Measurements from ENCODE around the gene NHLH1. TPM values are rescaled to one million over a fixed set of nuclear protein-coding genes. Genes with fewer than 3 reads are reported as not detected.
A peak's percentile ranks its signal among the peaks of the same experiment; 100 is the strongest.

NHLH1 gene
- total RNA-seq, 1 donor from 2014 or later = 10.6 TPM

DNA sequence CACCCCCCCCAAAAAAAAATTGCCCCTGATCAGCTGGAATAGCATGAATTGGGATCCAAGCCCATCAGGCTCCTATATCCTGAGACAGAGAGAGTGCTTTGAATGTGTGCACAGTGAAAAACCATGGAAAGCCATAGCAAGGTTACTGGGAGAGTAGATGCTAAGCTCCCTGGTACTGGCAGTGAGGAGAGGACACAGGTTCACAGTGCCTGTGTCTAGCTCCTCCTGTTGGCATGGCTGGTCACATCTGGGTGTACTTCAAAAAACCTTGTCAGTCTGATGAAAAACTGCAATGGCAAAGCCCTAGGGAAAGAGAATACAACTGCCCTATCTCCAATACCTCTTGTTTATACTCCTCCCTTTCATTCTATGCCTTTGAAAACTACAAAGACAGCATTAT lies 36.8 kb upstream of the NHLH1 start:
- TF ChIP-seq, protein P1, sequence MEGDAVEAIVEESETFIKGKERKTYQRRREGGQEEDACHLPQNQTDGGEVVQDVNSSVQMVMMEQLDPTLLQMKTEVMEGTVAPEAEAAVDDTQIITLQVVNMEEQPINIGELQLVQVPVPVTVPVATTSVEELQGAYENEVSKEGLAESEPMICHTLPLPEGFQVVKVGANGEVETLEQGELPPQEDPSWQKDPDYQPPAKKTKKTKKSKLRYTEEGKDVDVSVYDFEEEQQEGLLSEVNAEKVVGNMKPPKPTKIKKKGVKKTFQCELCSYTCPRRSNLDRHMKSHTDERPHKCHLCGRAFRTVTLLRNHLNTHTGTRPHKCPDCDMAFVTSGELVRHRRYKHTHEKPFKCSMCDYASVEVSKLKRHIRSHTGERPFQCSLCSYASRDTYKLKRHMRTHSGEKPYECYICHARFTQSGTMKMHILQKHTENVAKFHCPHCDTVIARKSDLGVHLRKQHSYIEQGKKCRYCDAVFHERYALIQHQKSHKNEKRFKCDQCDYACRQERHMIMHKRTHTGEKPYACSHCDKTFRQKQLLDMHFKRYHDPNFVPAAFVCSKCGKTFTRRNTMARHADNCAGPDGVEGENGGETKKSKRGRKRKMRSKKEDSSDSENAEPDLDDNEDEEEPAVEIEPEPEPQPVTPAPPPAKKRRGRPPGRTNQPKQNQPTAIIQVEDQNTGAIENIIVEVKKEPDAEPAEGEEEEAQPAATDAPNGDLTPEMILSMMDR (conservative IDR thresholded peaks at IDR 0.05) = no peak
- Mint-ChIP-seq H3K36me3 (ENCODE audit: low read depth) (peaks cover 14% of the 10 kb centered on the region), H3K4me1 (peaks cover 20% of the 10 kb centered on the region), H3K27me3 (ENCODE audit: low read depth) (no peaks in the 10 kb centered on the region), H3K9me3 (no peaks in the 10 kb centered on the region), H3K27ac (ENCODE audit: unreplicated experiment) (no peak overlapping the region), H3K4me3 (no peak overlapping the region)
- no peak for DNase-seq (ENCODE audit: low read depth, low spot score)

DNA sequence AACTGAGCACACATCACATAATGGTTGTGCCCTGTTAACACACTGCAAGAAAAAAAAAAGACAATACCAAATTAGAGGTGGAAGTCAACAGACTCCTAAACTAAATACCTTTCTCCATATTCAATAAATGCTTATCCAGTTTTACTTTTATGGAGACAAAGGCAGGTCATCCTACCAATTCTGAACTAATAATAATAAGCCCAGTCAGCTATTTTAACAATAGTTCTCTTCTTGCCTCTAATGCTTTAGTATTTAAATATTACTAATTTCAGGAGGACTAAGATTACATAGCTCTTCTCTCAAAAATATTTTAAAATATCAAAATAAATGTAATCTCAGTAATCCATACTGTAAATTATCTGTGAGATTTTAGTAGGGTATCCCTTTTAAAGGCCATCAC lies 34.4 kb upstream of the NHLH1 start:
- no peak overlapping the region for H3K27ac Mint-ChIP-seq (ENCODE audit: unreplicated experiment)
- no peak overlapping the region for H3K4me3 Mint-ChIP-seq
- peaks cover 20% of the 10 kb centered on the region for H3K4me1 Mint-ChIP-seq
- H3K36me3 Mint-ChIP-seq (ENCODE audit: low read depth) = peaks cover 6% of the 10 kb centered on the region
- no peaks in the 10 kb centered on the region for H3K9me3 Mint-ChIP-seq
- no peaks in the 10 kb centered on the region for H3K27me3 Mint-ChIP-seq (ENCODE audit: low read depth)
- TF ChIP-seq, protein P1 (conservative IDR thresholded peaks at IDR 0.05) = no peak
- DNase-seq (ENCODE audit: low read depth, low spot score) = no peak

DNA sequence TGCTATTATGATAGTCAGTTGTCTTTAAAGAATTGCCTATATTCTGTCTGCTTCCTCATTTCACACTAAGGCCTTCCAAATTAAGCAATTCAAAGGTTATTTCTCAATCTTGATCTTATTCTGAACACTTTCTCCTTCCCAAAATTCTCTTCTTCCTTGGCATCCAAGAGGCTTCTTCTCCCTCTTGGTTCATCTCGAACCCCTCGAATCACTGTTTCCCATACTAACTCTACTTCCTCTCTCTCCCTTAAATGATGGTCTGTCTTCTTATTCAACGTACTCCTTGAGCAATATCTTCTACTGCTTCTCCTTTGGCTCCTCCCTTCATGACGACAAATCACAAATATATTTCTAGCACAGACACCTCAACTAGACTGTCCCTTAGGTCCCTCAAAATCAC lies 28.3 kb upstream of the NHLH1 start:
- H3K4me1 Mint-ChIP-seq = peaks cover 28% of the 10 kb centered on the region
- TF ChIP-seq, protein P1 (conservative IDR thresholded peaks at IDR 0.05) = no peak

DNA sequence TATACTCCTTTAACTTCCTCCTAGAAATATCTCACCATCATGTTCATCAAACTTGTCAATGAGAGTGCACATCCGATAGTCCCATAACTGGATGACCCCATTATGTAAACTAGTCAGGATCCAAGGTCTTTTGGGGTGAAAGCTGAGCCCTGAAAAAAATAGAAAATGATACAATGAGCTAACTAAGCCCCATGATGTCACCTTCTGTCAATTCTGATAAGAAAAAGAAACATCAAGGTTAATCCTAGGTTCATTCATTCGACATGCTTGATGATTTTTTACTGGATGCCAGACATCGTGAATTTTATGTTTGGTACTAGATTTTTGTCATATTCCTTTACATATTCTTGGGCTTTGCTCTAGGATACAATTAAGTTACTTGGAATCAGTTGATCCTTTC lies 26.7 kb upstream of the NHLH1 start:
- Mint-ChIP-seq H3K4me3 (peak overlapping the region; percentile 99), H3K4me1 (peaks cover 38% of the 10 kb centered on the region), H3K9me3 (no peaks in the 10 kb centered on the region), H3K36me3 (ENCODE audit: low read depth) (peaks cover 8% of the 10 kb centered on the region), H3K27me3 (ENCODE audit: low read depth) (no peaks in the 10 kb centered on the region), H3K27ac (ENCODE audit: unreplicated experiment) (peak overlapping the region; percentile 40)
- DNase-seq (ENCODE audit: low read depth, low spot score) = no peak
- TF ChIP-seq, protein P1 (conservative IDR thresholded peaks at IDR 0.05) = no peak

More for the DNA sequence above, 28.3 kb upstream of the NHLH1 start:
- Mint-ChIP-seq H3K27ac (ENCODE audit: unreplicated experiment) (no peak overlapping the region), H3K36me3 (ENCODE audit: low read depth) (peaks cover 8% of the 10 kb centered on the region), H3K9me3 (no peaks in the 10 kb centered on the region), H3K27me3 (ENCODE audit: low read depth) (no peaks in the 10 kb centered on the region), H3K4me3 (no peak overlapping the region)
- DNase-seq (ENCODE audit: low read depth, low spot score) = no peak

DNA sequence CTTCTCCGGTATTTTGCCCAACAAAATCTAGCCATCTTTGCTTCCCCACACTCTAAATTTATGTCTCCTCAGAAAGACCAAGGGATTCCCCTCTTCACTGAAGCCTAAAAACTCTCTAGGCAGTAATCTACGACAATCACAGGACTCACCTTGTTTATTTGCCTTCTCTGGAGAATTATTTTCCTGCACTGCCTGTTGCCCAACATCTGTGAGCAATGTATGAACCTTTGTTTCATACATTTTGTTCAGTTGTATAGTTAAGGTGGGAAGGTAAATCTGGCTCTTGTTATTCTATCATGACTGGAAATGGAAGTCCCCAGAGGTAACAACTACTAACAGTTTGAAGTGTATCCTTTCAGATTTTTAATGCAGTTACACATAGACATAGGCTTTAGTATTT lies 26.0 kb upstream of the NHLH1 start:
- no peak for DNase-seq (ENCODE audit: low read depth, low spot score)
- TF ChIP-seq, protein P1 (conservative IDR thresholded peaks at IDR 0.05) = no peak
- H3K27ac Mint-ChIP-seq (ENCODE audit: unreplicated experiment) = no peak overlapping the region
- H3K4me3 Mint-ChIP-seq = peak overlapping the region; percentile 99
- no peaks in the 10 kb centered on the region for H3K9me3 Mint-ChIP-seq
- H3K4me1 Mint-ChIP-seq = peaks cover 38% of the 10 kb centered on the region
- H3K36me3 Mint-ChIP-seq (ENCODE audit: low read depth) = peaks cover 8% of the 10 kb centered on the region
- no peaks in the 10 kb centered on the region for H3K27me3 Mint-ChIP-seq (ENCODE audit: low read depth)

DNA sequence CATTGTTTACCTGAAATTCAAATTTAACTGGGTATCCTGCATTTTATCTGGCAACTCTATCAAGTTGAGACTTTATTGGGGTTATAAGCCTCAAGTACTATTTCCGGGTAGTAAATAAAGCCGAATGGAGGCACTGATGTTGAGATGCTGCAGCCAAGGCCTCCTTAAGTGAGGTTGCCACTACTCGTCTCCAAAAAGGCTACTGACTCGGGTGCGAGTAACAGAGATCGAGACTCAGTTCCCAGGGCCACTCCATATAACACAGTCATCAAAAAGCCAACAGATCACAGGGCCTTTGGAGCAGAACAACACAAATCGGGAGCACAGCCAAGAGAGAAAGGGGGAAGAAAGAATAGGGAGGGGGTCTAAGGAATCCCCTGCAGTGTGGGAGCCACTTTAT lies 24.3 kb upstream of the NHLH1 start:
- H3K4me1 Mint-ChIP-seq = peaks cover 38% of the 10 kb centered on the region
- H3K36me3 Mint-ChIP-seq (ENCODE audit: low read depth) = peaks cover 8% of the 10 kb centered on the region
- no peaks in the 10 kb centered on the region for H3K9me3 Mint-ChIP-seq
- H3K27me3 Mint-ChIP-seq (ENCODE audit: low read depth) = no peaks in the 10 kb centered on the region
- DNase-seq (ENCODE audit: low read depth, low spot score) = no peak
- H3K27ac Mint-ChIP-seq (ENCODE audit: unreplicated experiment) = peak overlapping the region; percentile 99
- TF ChIP-seq, protein P1 (conservative IDR thresholded peaks at IDR 0.05) = no peak
- peak overlapping the region; percentile 99 for H3K4me3 Mint-ChIP-seq
